Mucosa of rectum (tissue), 2 donors: ENCODE measurements around the gene SRSF5.
"Not testable (repeated sequence)": the region's sequence is repeated elsewhere in the genome, so short reads cannot be mapped to it uniquely, and the experiment has no call there.

Experiments
- H3K27ac ChIP-seq, 2 donors: one replicate each; pipeline ENCODE4 v1.7.0; 2013; ENCODE audit warnings: inconsistent platforms in 2 of 2, low read depth in 2 of 2, low read length in 2 of 2
- H3K27me3 ChIP-seq, 2 donors: one replicate each; pipeline ENCODE4 v1.7.0; 2013; ENCODE audit warnings: low read length in 2 of 2; ENCODE audit not compliant: control insufficient read depth in 2 of 2, insufficient read depth in 2 of 2
- H3K36me3 ChIP-seq, 2 donors: one replicate each; pipeline ENCODE4 v1.7.0; 2013; ENCODE audit warnings: low read length in 2 of 2; ENCODE audit not compliant: control insufficient read depth in 2 of 2, insufficient read depth in 2 of 2
- H3K4me1 ChIP-seq, 2 donors: one replicate each; pipeline ENCODE4 v1.7.0; 2013; ENCODE audit warnings: low read length in 2 of 2, mild to moderate bottlenecking in 1 of 2; ENCODE audit not compliant: control insufficient read depth in 2 of 2, insufficient read depth in 2 of 2
- H3K4me3 ChIP-seq, 2 donors: one replicate each; pipeline ENCODE4 v1.7.0; 2013; ENCODE audit warnings: low read length in 2 of 2
- H3K9ac ChIP-seq, 2 donors: one replicate each; pipeline ENCODE4 v1.7.0; 2013; ENCODE audit warnings: low read length in 2 of 2, low read depth in 1 of 2, mild to moderate bottlenecking in 1 of 2
- H3K9me3 ChIP-seq, 2 donors: one replicate each; pipeline ENCODE4 v1.7.0; 2013; ENCODE audit warnings: low read length in 2 of 2; ENCODE audit not compliant: control insufficient read depth in 2 of 2
- donor health status: healthy.
- donor health status: Normal muscosa, but diverticular disease.

SRSF5 gene

DNA sequence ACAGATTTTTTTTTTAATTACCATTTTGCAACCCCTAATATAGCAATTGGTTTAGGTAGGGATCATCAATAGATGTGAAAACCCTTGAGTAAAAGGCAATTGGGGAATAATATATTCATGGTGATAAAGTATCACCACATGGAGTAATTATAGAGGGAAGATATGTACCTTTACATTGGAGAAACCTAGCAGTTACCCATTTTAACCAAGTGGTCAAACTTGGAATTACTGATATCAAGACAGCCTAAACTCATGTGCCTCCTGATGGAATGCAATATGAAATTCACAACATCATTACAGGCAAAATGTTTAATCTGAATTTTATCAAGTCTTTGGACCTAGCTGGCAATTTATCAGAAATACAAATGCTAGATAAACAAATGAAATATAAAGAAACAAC lies 36.8 kb downstream of the SRSF5 start:
- Histone ChIP-seq H3K4me1 (no peaks in the 10 kb centered on the region), H3K4me3 (no peak overlapping the region), H3K9ac (no peak overlapping the region), H3K27me3 (no peaks in the 10 kb centered on the region), H3K27ac (no peak overlapping the region), H3K9me3 (no peaks in the 10 kb centered on the region), H3K36me3 (no peaks in the 10 kb centered on the region)

DNA sequence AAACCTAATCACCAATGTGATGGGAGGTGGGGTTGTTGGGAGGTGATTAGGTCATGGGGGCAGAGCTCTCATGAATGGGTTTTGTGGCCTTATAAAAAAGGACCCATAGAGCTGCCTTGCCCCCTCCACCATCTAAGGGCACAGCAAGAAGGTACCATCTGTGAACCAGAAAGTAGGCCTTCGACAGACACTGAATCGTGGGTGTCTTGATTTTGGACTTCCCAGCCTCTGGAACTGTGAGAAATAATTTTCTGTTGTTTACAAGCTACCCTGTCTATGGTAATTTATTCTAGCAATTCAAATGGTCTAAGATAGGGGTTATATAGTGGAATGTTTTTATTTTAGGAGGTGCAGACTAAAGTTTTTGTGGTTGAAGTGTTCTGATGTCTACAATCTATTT lies 38.0 kb downstream of the SRSF5 start:
- no peak overlapping the region for H3K9ac ChIP-seq
- H3K4me1 ChIP-seq: no peaks in the 10 kb centered on the region

DNA sequence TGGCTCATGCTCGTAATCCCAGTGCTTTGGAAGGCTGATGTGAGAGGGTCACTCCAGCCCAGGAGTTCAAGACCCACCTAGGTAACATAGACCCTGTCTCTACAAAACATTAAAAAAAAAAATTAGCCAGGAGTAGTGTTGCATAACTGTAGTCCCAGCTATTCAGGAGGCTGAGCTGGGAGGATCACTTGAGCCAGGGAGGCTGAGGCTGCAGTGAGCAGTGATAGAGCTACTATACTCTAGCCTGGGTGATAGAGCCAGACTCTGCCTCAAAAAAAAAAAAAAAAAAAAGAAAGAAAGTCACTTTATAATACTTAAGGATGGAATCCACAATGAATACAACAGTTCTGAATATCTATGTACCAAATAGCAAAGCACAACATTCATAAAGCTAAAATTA lies 40.2 kb downstream of the SRSF5 start:
- no peaks in the 10 kb centered on the region for H3K9me3 ChIP-seq
- H3K36me3 ChIP-seq: no peaks in the 10 kb centered on the region
- H3K4me1 ChIP-seq: no peaks in the 10 kb centered on the region
- no peak overlapping the region for H3K27ac ChIP-seq
- no peak overlapping the region for H3K4me3 ChIP-seq
- H3K9ac ChIP-seq: no peak overlapping the region
- H3K27me3 ChIP-seq: no peaks in the 10 kb centered on the region

More for the DNA sequence above, 38.0 kb downstream of the SRSF5 start:
- H3K27me3 ChIP-seq: no peaks in the 10 kb centered on the region
- H3K4me3 ChIP-seq: no peak overlapping the region
- H3K9me3 ChIP-seq: no peaks in the 10 kb centered on the region
- no peaks in the 10 kb centered on the region for H3K36me3 ChIP-seq
- H3K27ac ChIP-seq: no peak overlapping the region

DNA sequence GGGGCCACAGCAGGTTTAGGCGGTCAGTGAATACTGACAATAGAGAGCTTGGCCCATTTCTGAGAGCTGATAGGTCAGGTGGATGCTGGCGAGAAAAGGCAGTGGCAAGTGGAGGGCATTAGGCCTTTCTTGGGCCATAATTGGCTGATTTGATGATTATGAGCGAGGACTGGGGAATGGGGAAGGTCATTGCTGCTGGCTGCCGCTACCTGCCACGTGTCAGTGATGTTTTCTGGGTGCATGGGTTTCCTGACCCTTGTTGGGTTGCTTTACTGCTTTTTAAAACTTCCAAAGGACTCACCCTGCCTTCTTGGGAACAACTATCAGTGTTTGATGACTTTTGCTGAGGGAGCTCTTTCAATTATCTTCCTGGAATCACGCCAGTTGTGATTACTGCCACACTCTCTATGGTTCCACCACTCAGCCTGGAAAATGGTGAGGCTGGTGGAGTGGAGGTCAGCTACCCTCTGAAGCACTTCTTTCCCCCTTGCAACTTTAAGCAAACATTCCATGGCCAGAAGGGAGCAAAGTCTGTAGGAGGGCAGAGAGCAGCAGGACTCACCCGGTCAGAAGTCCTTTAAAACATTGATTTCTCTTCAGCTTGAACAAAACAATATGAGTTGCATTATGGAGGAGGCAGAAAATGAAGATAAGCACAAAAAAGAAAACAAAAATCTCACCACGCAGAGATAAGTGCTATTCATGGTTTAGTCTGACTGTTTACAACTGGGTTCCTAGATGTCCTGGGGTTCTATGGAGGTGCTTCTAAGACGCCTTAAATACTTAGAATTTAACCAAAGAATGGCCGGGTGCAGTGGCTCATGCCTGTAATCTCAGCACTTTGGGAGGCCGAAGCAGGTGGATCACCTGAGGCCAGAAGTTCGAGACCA lies 42.2 kb downstream of the SRSF5 start:
- H3K4me3 ChIP-seq: no peak overlapping the region
- H3K36me3 ChIP-seq: no peaks in the 10 kb centered on the region
- no peaks in the 10 kb centered on the region for H3K27me3 ChIP-seq
- no peak overlapping the region for H3K9ac ChIP-seq
- no peaks in the 10 kb centered on the region for H3K4me1 ChIP-seq
- no peak overlapping the region for H3K27ac ChIP-seq
- H3K9me3 ChIP-seq: no peaks in the 10 kb centered on the region

DNA sequence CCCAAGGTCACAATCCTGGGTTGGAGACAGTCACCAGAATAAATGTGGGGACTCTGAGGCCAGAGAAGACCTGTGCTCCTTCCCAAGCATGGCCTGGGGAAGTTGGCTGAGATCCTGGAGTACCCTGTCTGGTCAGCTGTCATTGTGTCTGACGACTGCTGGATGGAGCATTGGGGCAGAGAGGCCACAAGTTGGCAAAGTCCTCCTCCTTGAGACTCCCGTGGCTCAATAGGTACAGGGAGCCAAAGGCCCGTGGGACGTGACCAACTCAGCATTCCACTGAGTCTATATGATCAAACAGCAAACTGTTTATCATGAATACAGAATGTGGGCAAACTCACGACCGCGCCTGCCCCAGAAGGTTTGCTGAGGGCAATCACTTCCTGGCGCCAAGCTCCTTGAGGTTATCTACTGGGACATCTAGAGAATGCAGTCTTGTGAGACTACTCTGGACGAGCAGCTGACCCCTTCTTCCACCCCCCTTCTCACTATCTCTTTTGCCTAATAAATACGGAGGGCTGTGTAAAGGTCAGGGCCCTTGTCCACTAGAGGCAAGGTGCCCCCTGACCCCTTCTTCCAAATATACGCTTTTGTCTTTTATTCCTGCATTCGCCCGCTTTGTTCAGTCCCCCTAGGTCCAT lies 44.4 kb downstream of the SRSF5 start:
- no peaks in the 10 kb centered on the region for H3K4me1 ChIP-seq
- no peaks in the 10 kb centered on the region for H3K9me3 ChIP-seq
- no peak overlapping the region for H3K9ac ChIP-seq
- H3K27me3 ChIP-seq: peaks cover 0 to 5% of the 10 kb centered on the region in 2 donors
- H3K4me3 ChIP-seq: no peak overlapping the region
- H3K36me3 ChIP-seq: no peaks in the 10 kb centered on the region
- no peak overlapping the region for H3K27ac ChIP-seq

DNA sequence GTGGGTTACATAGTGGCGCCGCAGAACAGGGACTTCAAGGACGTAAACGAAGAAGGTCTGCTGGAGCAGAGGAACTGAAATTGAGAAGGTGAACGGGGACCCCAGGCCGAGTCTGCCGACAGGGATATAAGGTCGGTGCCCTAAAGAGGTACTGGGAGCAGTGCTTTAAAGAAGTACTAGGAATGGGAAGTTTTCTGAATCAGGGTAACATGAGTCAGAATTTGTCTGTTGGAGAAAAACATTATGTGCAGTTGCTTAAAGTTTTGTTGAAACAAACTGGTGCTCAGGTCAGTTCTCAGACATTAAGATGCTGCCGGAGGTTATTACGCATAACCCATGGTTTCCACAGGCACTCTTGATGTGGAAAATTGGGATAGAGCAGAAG lies 44.9 kb downstream of the SRSF5 start:
- no peak overlapping the region for H3K9ac ChIP-seq
- no peaks in the 10 kb centered on the region for H3K9me3 ChIP-seq
- no peak overlapping the region for H3K27ac ChIP-seq
- no peaks in the 10 kb centered on the region for H3K4me1 ChIP-seq
- peaks cover 0 to 5% of the 10 kb centered on the region in 2 donors for H3K27me3 ChIP-seq
- no peak overlapping the region for H3K4me3 ChIP-seq
- no peaks in the 10 kb centered on the region for H3K36me3 ChIP-seq

DNA sequence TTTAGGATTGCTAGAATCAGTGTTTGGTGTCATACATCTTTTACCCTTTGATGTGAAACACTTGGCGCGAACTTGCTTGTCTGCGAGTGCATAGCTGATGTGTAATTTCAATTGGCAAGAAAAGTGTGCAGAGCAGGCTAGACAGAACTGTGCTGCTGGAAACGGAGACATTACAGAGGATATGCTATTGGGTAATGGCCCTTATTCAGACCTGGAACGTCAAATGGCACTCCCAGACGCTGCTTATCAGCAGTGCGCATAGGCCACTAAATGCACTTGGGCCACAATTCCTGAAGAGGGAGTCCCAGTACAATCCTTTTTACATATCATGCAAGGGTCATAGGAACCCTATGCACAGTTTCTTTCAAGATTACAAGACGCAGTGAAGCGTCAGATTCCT lies 45.8 kb downstream of the SRSF5 start:
- Histone ChIP-seq H3K36me3 (no peaks in the 10 kb centered on the region), H3K9me3 (no peaks in the 10 kb centered on the region), H3K27ac (no peak overlapping the region), H3K4me3 (no peak overlapping the region), H3K9ac (no peak overlapping the region), H3K4me1 (no peaks in the 10 kb centered on the region), H3K27me3 (peaks cover 0 to 5% of the 10 kb centered on the region in 2 donors)

DNA sequence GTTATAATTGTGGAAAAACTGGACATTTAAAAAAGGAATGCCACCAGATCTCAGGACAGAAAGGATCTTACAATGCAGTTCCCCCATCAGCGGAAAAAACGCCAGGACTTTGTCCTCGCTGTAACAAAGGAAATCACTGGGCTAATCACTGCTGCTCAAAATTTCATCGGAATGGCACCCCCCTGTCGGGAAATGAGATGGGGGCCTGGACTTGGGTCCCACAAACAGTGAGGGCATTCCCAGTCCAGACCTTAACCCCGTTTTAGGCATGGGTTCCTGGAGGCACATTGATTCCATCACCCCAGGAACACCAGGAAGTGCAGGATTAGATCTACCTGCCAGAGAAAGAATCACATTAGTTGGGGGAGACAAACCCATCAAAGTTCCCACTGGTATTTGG lies 46.4 kb downstream of the SRSF5 start:
- not testable (repeated sequence) for H3K27ac ChIP-seq, H3K27me3 ChIP-seq, H3K9ac ChIP-seq, H3K4me1 ChIP-seq, H3K4me3 ChIP-seq, H3K9me3 ChIP-seq, H3K36me3 ChIP-seq

DNA sequence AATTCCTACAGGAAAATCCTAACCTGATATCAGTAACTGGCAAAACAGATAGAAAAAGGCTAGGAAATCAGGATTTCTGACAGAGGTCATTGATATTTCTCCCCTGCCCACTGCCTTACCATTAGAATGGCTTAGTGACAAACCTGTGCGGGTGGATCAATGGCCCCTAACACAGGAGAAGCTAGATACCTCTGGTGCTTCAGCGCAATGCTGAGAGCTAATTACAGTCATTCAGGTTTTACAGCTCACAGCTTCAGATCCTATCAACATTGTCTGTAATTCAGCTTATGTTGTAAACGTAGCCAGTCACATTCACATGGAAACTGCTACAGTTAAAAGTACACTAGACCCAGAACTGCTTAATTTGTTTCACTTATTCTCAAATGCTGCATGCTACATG lies 47.5 kb downstream of the SRSF5 start:
- H3K9me3 ChIP-seq: no peaks in the 10 kb centered on the region
- peaks cover 1 to 5% of the 10 kb centered on the region in 2 donors for H3K27me3 ChIP-seq
- no peak overlapping the region for H3K27ac ChIP-seq
- H3K4me1 ChIP-seq: no peaks in the 10 kb centered on the region
- H3K36me3 ChIP-seq: no peaks in the 10 kb centered on the region
- no peak overlapping the region for H3K9ac ChIP-seq
- no peak overlapping the region for H3K4me3 ChIP-seq

DNA sequence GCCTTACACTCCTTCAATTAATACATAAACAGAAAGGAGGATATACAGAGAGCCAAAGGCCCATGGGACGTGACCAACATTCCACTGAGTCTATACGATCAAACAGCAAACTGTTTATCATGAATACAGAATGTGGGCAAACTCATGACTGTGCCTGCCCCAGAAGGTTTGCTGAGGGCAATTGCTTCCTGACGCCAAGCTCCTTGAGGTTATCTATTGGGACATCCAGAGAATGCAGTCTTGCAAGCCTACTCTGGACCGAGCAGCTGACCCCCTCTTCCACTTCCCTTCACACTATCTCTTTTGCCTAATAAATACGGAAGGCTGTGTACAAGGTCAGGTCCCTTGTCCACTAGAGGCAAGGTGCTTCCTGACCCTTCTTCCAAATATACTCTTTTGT lies 48.6 kb downstream of the SRSF5 start:
- Histone ChIP-seq H3K4me3 (no peak overlapping the region), H3K4me1 (no peaks in the 10 kb centered on the region), H3K27me3 (peaks cover 3 to 5% of the 10 kb centered on the region in 2 donors), H3K9ac (no peak overlapping the region), H3K9me3 (no peaks in the 10 kb centered on the region), H3K27ac (no peak overlapping the region), H3K36me3 (no peaks in the 10 kb centered on the region)
